GM18505 (cell line): ENCODE measurements around the gene CDK14.

ENCODE experiments used
- ATAC-seq: cut with Tn5 transposase; IDR thresholded peaks from one replicate; pipeline ENCODE4 v1.9.1; 2021; ENCODE audit not compliant: unreplicated experiment
- POLR2A ChIP-seq: IDR thresholded peaks from 4 replicates; pipeline ENCODE4 v1.6.1; 2011; ENCODE audit warnings: borderline replicate concordance; ENCODE audit not compliant: insufficient read depth, insufficient read length; ENCODE audit errors: extremely low read depth

Gene CDK14

DNA sequence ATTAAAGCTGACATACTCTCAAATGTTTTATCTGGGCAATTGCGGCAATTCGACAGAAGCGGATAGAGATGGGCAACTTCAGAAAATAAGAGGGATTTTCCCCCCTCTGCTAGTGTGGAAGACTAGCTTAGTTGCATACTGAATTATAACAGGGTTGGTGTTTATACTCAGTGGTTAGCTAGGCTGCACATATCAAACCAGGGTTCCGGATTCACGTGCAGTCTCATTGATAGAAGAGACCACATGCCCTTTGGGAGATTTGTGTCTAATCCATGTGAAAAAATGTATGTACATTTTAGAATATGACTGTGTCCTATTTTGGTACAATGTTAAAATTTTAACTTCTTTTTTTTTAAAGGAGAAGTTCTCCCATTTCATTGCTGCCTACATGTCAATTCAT lies 531.2 kb downstream of the CDK14 start:
- no peak for ATAC-seq
- no peak for TF ChIP-seq POLR2A

- no peak for TF ChIP-seq POLR2A
- ATAC-seq, result no peak
These were observed 531.8 kb downstream of the CDK14 start for GRCh38 chr7:91127959-91128358.

GRCh38 chr7:91128683-91129348 lies 532.7 kb downstream of the CDK14 start:
- TF ChIP-seq POLR2A, result no peak
- ATAC-seq, result no peak

DNA sequence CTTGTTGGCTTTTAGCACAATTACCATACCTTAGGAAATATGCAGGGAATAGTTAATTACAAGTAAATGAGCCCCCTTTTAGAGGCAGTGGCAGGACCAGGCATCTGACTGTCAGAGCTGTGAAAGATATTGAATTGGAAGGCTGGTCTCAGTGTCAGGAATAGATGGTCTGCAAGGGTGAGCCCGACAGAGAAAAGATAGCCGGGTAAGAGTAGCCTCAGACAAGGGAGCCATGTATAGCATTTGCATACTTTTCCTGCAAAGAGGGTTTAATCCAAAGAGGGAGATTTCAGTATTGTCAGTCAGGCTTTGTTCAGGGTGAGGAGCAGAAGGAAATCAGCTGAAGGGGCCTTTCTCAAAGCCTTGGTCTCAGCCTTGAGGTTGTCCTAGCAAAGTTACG lies 539.2 kb downstream of the CDK14 start:
- TF ChIP-seq POLR2A, result no peak
- no peak for ATAC-seq

DNA sequence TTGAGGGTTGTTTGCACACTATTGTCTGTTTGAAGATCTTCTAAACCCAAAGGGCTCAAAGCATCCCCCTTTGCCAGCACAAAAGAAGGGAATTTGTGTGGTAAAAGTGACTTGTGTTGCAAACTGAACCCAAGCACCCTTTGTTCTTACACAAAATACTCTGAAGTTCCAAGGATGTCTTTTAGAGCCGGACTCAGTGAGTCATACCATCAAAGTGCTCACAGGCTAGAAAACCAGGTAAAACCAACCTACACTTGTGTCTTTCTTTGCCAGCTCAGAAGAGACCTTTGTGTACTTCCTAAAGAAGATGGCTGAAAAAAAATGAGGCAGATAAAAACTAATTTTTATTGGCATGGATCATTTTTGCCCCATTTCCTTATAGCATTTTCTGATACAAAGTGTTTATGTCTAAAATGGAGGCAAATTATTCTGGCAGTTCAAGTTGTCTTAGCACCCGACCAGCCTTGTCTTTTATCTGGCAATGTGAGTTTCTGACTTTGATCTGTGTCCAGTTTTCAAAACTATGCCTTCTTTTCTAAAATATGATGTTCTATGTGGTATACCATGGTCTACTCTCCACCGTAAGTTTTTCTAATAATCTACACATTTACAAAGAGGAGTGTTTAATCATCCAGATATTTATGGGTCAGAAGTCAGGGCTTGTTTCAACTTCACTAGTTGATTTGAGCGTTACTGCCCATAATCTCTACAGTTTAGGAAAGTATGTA lies 539.7 kb downstream of the CDK14 start:
- no peak for ATAC-seq
- no peak for TF ChIP-seq POLR2A

GRCh38 chr7:91137153-91137787 lies 541.1 kb downstream of the CDK14 start:
- no peak for ATAC-seq
- TF ChIP-seq POLR2A, result no peak

DNA sequence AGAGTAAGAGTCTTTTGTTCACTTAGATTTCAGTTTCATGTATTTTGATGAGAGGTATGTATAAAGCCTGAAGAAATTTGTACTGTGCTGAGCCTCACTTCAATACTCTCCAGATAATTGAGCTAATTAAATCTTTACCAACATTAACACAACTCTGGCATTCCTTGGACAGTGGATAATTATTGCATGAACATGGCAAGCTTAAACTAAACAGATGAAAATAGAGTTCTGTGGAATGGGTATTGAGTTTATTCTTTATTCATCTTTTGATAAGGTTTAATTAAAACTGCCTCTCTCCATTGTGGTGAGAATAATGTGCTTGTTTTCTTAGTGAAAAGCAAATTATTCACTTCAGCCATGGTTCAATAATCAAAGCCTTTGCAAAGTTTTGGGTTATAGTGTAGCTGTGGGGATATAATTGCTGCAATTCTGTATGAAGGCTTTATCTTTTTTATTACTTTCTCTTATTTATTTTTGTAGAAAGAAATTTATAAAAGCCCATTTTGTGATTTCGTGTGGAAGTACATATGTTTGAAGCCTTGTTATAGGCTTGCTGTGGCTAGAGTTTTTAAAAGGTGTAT lies 541.8 kb downstream of the CDK14 start:
- no peak for TF ChIP-seq POLR2A
- no peak for ATAC-seq

- no peak for ATAC-seq
- no peak for TF ChIP-seq POLR2A
These were observed 544.2 kb downstream of the CDK14 start for GRCh38 chr7:91140286-91140685.

DNA sequence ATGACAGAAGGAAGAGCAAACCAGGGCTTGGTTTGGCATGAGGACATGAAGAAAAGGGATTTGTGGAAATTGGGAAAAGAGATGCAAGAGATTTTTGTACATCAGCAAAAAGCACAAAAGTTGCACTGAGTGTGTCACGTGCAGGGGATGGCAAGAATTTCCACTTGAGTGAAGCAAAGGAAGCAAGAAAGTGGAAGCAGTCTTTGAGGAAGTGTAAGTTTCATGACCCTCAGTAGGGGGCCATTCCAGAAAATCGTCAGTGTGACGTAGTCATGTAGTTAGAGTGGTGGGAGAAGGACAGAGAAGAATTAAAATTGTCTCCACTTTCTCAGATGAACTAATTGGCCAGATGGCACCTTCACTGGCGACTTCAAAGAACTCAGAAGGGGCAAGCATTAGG lies 544.9 kb downstream of the CDK14 start:
- ATAC-seq, result no peak
- no peak for TF ChIP-seq POLR2A

DNA sequence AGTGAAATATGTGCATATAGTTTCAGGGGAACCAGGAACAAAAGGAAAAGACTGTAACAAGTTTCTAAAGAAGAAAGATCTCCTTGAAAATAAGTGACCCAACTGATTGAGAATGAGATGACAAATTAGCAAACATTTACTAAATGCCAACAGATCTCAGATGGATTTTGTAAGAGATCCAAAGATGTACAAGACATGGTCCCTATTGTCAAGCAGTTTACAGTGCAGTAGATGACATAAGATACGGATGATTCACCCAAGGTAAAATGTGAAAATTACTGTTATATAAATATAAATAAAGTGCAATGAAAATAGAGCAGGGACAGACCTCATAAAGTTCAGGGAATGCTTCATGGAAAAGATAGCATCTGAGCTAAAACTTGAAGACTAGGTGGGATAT lies 546.6 kb downstream of the CDK14 start:
- no peak for ATAC-seq
- no peak for TF ChIP-seq POLR2A

DNA sequence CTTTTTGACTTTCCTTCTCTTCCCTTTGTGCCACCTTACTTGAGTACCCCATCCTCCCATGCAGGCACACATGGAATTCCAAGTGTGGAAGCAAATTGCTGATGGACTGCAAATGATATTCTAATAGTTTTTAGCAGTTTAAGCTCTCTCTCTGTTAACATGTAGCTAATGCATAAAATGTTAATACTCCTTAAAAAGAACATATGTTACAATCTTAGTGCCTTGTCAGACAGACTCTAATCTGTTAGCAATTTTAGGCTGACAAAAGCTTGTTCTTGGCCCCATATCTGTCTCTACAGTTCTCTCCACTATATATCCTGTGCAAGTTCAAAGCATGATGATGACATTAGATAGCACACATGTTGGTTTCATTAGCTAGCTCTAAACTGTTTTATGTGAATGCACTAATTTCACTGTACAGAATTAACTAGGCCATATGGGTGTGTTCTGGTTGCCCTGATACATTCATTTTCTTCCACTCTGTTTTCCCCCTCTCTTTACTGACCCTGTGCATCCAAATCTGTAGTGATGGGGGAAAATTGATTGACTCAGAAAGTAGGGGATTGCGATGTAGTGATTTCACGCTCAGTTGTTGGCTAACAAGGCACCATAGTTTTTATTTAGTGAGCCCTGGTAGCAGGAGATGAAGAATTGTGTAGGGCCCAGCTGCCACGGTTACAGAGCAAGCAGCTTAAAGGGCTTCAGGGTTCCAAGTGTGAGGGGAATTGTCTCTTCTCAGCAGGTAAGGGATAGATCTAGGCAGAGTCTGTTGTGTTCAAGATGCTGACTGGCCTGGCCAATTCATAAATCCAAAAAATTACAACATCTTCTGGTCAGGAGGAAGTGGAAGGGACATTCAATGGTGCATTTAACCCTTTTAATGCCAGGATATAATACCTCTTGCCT lies 553.5 kb downstream of the CDK14 start:
- TF ChIP-seq POLR2A, result no peak
- no peak for ATAC-seq

DNA sequence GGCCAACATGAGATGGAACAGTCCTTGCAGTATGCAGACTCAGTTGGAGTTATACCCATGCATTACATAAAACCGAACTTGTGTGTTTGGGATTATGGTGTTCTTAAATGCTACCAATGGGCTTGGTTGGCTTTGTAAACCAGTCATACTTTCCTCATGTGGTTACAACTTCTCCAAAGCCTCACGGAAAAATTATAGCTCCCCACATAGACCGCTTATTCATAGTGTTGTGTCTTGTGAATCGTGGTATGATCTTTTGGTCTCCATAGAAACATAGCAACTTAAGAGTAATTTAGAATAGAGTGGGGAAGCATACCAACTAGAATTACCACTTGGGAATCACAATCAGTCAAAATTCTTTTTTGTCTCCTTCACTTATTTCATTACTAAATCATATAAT lies 555.8 kb downstream of the CDK14 start:
- ATAC-seq, result no peak
- TF ChIP-seq POLR2A, result no peak
